ENCODE data around the gene NEK8.
"Not testable (repeated sequence)": the region's sequence is repeated elsewhere in the genome, so short reads cannot be mapped to it uniquely, and the experiment has no call there.

NEK8 gene

DNA sequence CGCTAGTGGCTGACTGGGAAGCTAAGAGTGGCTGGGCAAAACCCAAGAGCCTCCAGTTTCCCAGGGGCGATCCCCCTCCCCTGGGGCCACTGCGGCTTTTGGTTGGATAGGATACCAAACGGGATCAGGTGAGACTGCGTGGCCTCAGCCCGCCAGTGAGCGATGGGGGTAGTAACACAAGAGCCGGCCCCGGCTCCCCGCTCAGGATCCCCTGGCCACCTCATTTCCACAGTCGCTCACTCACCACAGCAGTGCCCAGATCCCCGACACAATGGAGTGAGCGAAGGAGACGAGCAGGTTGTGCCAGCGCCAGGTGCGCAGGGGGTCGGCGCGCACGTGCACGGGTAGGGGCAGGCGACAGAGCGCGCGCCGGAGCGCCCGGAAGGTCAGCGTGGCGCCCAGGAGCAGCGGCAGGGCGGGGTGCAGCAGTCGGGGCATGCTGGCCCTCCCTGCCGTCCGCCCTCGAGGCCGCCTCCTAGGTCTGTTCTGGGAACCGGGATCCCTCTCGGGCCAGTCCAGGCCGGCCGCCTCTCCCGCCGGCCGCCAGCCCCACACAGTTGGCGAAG lies 2.8 kb upstream of the NEK8 start:
- peak in 3 of 14 donors; percentile 32 to 79 (median 33) for DNase-seq

GRCh38 chr17:28726226-28726626 lies 2.4 kb upstream of the NEK8 start, which contains the start of gene TLCD1:
TSS of gene TLCD1 (minus strand) at chr17:28726233. CDS start at chr17:28726097, 136 bp downstream.
- DNase-seq = peak in 11 of 14 donors; percentile 33 to 83 (median 66)

DNA sequence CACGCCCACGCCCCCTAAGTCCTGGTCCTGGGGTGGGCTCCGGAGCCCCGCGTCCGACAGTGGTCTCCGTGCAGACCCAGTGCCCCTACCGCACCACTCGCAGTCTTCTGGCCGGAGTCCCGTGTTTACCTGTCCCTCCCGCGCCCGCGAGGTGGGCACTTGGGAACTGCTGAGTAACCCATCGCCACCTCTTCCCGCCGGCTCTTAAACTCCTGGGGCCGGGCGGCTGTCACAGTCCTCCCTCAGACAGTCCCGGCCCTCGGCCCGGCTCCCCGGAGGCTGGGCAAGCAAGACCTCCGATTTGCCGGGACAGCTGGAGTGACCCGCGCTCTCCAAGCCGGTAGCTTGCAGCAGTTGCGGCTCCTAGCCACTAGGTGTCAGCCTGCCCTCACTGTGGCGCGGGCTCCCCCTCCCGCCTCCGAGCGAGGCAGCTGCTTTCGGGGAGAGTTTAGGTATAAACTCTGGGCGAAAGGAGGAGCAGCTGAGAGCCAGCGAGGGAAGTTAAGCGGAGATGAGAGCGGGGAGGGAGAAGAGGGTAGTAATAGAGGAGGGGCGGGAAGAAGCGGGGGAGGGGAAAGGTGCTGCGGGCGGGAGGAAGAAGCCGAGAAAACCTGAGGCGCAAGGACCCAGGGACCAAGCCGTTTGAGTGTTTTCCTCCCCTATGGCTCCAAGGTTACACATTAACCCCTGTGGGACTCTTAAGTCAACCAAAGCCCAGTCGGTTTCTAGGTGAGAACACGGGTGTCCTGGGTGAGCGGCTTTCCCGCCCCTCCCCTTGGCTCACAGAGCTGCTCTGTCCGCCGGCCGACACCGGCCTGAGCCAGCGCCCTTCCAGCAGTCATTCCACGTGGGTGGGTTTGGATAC lies 1.7 kb upstream of the NEK8 start:
- peak in 13 of 14 donors; percentile 55 to 92 (median 86) for DNase-seq

GRCh38 chr17:28729950-28730330 lies 1.4 kb downstream of the NEK8 start:
- no peak for DNase-seq

- DNase-seq = no peak
Measured at GRCh38 chr17:28733346-28733745, 4.8 kb downstream of the NEK8 start.

GRCh38 chr17:28734712-28735241 lies 6.2 kb downstream of the NEK8 start:
- no peak for DNase-seq

- DNase-seq = no peak
Measured at GRCh38 chr17:28735242-28735722, 6.7 kb downstream of the NEK8 start.

- DNase-seq = not testable (repeated sequence)
Measured at GRCh38 chr17:28735913-28736769, 7.6 kb downstream of the NEK8 start.

GRCh38 chr17:28737316-28737715 lies 8.7 kb downstream of the NEK8 start:
- DNase-seq = no peak

GRCh38 chr17:28737770-28738679 lies 9.4 kb downstream of the NEK8 start:
- DNase-seq = no peak

GRCh38 chr17:28738680-28739384 lies 10.2 kb downstream of the NEK8 start:
- DNase-seq = no peak

DNA sequence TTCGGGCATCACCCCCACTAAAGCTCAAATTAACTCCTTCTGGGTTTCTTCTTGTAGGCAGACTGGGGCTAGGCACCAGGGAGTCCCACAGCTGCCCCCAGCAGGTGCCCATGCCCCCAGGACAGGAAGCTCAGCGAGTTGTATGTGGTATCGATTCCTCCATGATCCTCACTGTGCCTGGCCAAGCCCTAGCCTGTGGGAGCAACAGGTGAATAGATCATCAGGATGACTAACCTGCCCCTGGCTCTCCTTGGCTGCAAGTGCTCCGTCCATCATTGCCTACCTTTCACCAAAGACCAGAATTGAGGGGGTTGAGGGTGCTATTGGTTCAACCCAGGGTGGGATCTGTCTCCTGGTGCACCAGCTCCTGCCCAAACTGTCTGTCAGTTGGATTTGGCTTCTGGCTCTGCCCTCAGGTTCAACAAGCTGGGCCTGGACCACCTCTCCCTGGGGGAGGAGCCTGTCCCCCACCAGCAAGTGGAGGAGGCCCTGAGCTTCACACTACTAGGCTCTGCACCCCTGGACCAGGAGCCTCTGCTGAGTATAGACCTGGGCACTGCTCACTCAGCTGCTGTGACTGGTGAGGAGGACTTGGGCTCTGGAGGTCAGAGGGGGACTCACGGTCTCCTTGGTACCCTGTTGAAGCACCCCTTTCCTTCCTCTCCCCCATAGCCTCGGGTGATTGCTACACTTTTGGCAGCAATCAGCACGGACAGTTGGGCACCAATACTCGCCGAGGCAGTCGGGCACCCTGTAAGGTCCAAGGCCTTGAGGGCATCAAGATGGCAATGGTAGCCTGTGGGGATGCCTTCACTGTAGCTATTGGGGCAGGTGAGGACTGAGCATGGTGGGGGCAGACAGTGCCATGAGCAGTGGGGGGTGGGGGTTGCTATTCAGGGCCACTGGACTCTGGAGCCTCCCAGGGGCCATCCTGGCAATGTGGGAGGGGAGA lies 12.1 kb downstream of the NEK8 start:
- DNase-seq = no peak

GRCh38 chr17:28741358-28742349 lies 13.1 kb downstream of the NEK8 start:
- peak in 1 of 14 donors; percentile 33 for DNase-seq

DNA sequence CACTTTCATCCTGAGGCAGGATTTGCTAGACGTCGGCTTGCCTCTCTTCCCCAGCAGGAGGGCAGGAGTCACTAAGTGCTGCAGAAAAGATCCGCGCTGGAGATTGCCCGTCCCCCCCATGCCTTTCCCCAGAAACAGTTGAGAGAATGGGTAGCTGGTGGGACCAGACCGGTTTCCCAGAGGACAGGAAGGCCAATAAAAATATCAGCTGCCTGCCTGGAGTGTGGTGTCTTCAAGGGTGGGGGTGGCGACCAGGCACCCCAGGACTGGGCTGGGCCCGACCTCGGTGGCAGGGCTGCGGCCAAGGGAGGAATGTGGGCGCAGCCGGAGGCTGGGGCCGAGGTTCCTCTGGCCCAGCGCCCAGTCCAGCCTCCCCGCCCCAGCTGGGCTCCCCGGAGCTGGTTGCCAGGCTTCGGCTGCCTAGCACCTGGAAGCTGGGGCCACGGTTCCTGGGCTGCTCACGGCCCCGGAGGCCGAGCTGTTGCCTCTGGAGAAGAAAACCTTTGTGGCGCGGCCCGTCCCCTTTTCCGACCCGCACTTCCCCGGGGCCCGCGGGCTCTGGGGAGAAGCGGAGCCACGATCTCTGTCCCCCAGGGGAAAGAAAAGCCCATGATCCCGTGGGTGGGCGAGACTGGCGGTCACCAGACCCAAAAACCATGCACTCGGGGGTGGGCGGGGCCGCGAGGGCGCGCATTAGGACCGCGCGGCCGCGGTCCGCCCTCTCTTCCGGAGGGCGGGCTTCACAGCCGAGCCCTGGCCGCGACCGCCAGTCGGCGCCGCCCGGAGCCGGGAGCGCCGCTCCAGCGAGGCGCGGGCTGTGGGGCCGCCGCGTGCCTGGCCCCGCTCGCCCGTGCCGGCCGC lies 14.9 kb downstream of the NEK8 start, which contains the start of gene TRAF4:
TRAF4 (plus strand) TSS at position 769 of the 861 bp plus-strand sequence. CDS start 102 bp downstream, outside the sequence.
- DNase-seq = peak in 12 of 14 donors; percentile 48 to 86 (median 70)

DNA sequence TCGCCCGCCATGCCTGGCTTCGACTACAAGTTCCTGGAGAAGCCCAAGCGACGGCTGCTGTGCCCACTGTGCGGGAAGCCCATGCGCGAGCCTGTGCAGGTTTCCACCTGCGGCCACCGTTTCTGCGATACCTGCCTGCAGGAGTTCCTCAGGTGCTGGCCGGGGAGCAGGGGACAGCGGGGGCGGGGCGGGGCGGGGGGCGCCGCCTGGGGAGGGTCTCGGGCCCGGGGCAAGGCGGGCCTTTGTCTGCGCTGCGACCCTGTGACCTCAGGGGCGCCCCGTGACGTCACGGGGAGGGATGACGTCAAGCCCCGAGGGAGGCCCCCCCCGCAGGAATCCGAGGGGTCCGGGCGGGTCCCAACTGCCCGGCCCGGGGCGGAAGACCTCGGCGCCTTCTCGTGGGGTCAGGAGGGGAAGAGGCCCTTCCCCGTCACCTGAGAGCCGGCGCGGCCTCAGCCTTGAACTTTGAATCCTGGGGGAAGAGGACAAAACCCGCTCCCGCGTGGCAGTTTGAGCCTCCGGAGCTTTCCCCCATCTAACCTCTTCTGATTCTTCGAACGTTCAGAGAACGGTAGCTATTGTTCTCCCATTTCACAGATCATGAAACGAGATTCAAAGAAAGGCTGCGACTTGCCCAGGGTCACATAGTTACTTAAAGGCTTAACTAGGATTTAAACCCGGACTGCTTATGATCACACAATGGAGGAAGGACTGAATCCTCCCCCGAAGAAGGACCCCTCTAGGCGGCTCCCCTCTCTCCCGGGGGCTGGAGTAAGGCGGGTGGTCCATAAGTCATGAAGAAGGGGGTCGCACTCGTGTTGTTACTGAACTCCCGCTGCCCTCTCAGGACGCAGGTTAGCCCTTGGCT lies 15.8 kb downstream of the NEK8 start:
- DNase-seq = peak in 10 of 14 donors; percentile 41 to 77 (median 63)
